Activated CD4-positive, alpha-beta T cell treated with anti-CD3 and anti-CD28 coated beads for 48 hours (primary cell): Measurements from ENCODE around the gene USP40.

Source experiments
- DNase-seq: peaks from one replicate; pipeline ENCODE4 v3.0.0-alpha.2; 2020

USP40 gene

DNA sequence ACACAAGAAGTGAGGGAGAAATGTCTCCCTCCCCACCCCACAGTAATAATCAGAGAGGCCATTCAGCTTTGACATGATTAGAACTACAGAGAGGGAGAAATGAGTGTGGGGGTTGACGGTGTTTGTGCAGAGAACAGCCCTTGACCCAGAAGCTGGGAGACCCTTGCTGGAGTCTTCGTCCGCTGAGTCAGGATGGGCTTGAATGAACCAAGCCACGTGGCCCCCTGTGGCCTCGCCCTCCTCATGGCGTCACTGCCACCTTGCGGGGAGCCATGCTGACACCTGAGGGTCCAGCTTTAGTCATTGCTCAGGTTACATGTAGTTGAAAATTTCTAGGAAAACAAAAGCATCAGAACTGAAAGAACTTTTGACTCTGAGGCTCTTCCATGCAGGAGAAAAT, 111.1 kb downstream of the USP40 start:
- DNase-seq: no peak

DNA sequence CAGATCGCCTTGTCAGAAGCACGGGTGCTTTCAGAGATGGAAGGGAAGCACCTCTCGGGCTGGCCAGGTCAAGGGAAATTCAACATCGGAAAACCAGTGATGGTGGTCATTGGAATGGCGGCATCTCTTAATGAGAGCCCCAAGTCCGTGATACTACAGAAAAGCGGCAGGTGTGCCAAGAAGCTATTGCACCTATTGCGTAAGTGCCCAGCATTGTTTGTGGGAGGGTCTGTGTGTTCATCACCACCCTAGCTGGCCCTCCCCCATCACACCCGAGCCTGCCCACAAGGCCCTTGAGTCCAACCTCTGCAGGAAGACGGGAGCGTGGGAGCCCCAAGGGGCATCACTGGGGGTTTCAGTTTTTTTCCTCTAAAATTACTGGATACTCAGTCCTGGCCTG, 111.6 kb downstream of the USP40 start:
- no peak for DNase-seq

DNA sequence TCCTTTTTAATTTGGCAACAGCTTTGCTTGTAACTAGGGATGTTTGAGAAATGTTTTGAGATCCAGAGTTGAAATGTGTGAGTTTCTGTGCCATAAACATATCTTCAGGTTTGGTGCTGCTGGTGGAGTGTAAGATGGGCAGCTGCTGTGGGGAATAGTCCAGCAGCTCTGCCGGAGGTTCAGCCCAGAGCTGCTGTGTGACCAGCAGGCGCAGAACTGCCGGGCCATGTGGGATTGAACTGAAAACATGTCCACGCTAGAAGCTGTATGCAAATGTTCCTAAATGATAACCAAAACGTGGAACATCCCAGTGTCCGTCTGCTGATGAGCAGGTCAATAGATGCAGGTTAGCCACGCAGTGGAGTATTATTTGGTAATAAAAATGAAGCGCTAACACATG, 112.7 kb downstream of the USP40 start:
- DNase-seq: no peak

DNA sequence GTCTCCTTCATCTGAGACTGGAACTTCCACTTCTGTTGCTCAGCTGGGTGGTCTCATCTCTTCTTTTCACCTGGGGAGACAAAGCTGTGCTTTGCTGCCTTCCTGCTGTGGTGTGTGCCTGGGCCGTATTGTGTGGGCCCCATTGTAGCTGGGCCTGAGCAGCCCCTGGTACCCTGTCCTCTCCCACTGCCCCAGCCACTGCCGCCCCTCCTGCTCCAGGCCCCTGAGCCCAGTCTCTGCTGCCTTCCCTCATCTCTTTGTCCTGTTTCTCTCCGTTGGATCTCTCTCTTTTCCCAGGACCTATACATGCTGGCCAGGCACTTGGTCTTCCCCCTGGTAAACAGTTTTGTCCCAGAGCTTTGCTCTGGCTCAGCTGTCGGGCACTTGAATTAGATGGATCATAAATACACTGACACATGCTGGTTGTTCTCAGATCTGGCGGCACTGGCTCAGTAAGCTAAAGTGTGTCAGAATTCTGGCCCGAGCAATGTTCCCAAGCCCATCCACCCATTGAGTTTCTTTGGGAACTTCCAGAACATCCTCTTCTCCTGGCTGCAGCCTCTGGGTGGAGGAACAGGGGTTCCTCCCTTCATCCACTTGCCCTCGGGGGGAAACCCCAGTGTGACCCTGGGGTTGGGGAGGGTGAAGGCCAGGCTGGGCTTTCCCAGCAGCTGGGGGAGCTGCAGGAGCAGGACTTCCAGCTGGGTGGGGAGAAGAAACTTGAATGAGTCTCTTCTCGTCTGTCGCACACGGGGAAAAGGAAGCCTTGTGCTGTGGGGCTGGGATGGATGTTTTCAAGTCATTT, 113.3 kb downstream of the USP40 start:
- DNase-seq: no peak

DNA sequence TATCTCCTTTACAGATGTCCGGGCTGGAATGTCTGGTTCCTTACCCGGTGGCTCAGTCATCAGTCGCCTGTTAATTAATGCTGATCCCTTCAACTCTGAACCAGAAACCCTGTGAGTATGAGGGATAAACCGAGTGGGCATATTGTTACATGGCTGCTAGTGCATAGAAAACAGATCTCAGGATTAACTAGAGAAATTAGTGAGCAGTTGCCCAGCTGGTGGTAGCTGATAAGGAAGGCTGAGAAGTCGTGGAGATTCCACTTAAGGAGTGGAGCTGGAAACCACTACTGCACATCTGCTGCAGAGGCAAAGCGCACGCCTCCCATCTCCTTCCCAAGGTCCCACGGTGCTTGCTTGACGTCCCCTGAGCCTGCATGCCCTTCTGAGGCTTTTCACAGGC, 114.6 kb downstream of the USP40 start:
- no peak for DNase-seq

DNA sequence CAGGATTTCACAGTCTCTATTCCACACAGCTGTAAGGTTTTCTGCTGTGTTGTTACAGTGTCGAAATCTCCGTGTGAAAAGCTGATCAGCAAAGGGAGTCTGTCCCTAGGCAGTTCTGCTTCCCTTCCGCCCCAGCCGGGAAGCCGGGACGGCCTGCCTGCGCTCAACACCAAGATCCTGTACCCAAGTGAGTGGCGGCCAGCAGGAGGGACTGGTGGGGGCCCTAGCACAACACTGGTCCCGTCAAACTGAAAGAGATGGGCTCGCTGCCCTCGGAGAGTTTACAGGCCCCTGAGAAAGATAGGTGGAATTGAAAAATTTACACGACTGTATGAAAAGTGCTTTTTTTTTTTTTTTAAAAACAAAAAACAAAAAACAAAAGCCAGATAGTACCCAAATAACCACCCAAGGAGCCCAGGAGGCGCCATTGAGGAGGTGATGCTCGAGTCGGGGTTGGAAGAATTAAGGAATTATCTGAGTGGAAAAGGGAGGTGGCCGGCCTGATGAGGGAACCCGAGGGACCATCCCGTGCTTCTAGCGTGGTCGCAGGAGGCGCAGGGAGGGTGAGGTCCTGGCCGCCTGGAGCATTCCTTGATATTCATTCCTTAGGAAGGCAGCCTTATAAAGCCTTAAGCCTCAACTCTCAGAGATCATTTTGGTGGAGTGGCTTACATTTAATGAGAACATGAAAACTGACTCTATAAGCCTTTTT, 115.6 kb downstream of the USP40 start:
- no peak for DNase-seq

DNA sequence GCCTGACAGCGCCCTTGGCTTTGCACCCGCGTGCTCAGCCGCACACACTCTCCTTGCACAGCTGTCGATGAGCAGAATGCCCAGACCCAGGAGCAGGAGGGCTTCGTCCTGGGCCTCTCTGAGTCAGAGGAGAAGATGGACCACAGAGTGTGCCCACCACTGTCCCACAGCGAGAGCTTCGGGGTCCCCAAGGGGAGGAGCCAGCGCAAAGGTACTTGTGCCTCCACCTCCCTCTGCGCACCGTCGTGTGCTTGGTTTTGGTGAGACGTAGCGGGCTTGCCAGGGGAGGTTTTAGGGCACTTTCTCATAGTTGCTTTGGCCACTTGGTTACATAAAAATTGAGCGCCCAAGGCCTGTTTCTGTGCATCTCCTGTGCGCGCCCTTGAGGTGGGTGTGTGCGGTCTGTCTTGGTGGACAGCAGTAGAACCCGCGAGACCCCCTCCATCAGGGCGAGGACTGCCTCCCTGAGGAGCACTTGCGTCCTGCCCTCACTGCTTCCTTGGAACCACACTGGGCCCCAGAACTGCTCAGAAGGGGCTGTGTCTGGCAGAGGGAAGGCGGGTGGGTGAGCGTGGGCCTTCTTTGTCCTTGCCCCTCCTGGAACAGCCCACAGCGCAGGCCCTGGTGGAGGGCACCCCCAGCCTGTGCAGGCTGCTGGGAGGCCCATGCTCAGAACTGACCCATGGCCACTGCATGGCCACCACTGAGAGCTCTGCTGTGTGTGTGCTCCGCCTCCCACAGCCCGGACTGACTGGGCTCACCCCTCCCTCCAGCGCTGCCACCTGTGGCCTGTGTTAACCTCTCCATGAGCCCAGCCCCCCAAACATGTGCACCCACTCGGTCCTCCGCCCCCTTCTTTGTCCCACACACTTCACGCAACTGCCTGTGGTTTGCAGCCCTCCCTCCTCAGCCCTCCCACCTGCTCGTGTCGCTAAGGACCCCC, 116.4 kb downstream of the USP40 start:
- no peak for DNase-seq

DNA sequence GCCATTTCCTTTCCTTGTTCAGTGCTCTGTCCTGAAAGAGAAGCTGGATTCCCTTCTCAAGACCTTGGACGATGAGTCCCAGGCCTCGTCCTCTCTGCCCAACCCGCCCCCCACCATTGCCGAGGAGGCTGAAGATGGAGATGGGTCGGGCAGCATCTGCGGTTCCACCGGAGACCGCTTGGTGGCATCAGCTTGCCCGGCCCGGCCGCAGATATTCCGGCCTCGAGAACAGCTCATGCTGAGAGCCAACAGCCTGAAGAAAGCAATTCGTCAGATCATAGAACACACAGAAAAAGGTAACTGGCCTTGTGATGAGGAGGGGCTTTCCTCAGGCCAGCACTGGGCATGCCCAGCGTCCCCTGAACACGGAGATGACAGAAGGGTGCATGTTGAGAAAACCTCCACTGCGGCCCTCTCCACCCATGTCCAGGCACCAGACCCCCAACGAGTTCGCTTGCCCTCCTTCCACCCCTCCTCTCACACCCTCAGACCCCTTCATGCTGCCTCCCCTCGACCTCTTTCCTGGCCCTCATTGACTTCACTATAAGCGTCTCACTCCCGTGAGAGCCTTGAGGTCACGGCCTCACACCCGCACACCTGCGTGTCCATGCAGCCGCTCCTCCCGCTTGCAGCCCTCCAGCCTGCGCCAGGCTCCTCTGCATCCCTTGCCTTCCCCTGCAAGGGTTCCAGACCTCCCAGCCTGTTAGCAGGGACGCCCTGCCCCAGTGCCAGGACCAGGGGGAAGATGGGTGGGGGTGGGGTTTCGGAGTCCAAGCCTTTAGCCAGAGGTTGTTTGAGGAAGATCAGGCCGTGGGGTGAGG, 117.3 kb downstream of the USP40 start:
- DNase-seq: no peak

DNA sequence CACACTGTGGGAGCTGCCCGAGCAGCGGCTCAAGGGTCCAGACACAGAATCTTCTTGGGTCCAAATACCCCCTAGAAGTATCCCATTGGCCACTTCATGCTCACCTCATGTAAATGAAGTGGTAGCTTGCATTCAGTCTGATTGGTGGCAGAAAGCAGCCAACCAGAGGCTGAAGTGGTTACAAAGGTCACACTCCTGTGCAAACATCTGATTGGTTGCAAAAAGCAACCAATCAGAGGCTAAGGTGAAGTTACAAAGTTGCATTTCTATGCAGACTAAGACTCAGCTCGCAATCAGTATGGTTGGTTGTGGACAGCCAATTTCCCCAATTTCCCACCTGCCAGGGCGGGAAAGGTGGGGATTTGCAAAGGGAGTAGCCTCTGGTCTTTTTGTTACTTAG, 118.0 kb downstream of the USP40 start:
- DNase-seq: no peak

DNA sequence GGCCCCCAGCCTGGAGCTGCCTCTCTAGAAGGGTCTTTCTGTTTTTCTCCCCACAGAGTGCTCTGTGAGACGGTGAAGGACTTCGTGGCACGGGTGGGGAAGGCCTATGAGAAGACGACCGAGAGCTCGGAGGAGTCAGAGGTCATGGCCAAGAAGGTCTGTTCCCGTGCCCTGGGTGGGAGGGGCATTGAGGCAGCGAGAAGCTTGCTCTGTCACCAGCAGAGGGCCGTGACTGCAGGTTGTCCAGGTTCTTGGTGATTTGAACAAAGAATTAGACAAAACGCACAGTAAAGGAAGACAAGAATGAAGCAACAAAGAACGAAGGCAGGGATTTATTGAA, 118.4 kb downstream of the USP40 start:
- peak; percentile 25 for DNase-seq

DNA sequence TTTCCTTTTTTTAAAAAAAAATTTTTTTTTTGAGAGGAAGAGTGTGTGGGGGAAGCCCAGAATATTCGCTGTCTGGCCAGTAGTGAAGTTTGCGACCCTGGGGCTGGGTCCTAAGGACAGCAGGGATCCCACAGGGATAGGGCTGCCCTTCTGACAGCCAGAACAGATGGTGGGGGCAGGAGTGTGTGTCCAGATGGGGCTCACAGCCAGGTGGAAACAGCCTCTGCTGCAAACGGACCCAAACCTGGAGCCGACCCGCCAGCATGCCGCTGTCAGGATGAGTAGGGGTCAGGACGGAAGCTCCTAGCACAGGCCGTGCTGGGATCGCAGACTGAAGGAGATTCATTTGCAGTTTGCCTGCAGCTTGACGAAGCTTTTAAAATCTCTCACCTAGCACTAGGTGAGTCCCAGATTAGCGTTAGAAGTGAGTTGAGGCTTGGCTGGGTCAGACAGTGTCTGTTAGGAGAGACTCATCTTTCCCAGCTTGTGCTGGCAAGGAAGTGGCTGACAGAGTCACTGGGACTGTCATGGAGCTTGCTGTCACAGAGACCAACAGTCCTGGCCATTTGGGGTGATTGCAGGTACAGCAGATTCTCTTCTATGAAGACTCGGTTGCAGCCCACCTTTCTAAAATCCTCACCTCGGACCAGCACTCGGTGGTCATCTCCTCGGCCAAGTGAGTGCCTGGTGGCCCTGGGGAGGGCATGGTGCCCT, 118.9 kb downstream of the USP40 start:
- no peak for DNase-seq

DNA sequence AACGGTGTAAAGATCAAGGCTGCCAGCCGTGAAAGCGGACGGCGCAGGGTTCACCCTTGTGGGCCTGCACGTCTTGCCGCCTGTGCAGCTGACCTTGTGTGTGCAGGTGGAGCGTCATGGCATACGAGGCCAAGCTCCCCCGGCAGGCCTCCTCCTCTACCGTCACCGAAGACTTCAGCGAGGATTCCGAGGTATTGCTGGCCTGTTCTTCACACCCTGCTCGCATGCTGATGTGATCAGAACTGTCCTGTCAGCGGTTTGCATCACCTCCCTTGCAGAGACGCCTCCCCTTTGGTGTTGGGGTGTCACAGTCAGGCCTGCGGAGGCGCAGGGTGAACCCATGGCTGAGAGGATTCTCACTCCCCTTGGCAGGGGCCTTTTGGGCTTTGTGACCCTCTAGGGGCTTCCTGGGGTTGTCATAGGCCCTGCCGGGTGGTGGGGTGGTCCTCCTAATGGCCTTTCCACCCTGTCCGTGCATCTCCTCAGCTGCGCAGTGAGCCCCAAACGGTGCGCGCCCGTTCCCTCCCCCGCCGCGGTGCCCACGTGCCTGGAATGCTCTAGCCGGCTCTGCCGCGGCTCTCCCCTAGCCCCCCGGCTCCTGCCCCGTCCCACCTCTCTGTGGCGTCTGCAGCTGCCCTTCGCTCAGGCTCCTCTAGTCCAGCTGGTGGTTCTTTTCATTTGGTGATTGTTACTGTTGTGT, 119.8 kb downstream of the USP40 start:
- DNase-seq: no peak

DNA sequence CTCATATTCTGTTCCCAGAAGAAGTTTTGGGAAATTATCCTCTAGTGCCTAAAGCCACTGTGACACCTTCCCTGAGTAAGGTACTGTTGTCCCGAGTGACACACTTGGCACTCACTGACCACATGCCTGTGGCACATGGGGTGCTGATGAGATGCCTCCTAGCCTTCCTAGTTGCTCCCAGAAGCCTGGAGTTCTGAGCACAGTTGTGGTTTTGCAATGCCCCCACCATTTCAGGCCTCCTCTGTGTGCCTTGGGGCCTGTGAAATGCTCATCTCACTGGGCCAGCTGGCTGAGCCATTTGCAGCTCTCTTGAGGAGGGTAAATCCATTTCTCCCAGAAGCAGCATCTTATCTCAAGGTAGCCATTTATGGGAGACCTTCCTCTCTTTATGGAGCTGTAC, 120.5 kb downstream of the USP40 start:
- DNase-seq: no peak

DNA sequence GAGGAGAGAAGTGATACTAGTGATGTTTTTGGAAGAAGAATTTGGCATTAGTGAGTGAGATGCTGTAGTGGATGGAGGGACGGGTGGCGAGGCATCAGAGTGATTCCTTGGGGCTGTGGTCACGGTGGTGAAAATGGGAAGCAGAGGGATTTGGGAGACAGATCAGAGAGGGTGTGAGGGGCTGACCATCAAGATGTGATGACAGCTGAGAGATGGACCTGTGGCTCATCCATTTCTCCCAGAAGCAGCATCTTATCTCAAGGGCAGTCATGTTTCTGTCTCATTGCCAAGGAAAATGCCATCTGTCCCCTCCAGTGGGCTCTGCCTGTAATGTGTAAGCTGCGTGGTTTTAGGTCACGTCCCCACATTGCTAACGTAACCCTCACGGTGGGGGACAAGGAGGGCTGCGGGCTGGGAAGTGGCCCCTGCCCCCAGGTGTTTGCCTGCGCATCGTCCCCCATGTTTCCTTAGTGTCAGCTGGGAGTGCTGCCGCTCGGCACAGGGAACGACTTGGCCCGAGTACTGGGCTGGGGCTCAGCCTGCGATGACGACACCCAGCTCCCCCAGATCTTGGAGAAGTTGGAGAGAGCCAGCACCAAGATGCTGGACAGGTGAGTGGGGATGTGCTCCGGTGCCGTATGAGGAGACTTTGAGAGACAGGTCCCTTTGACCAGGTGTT, 121.3 kb downstream of the USP40 start:
- no peak for DNase-seq

DNA sequence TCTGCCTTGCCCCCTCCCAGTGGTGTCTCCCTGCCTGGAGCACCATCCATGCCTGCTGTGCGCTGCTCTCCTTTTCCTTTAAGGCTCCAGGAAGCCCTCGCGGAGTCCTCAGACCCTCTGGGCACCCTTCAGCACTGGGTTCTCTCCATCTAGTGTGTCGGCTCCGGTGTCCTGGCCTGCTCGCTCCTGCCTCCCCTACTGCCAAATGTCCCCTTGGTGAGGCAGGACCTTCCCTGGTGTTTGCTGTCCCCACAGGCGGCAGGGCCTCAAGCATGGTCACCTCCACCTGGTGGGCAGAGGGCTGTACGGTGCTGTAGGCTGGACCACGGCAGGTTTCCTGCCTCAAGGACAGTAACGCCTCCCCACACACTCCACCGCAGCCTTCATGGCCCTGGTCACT, 122.1 kb downstream of the USP40 start:
- no peak for DNase-seq

DNA sequence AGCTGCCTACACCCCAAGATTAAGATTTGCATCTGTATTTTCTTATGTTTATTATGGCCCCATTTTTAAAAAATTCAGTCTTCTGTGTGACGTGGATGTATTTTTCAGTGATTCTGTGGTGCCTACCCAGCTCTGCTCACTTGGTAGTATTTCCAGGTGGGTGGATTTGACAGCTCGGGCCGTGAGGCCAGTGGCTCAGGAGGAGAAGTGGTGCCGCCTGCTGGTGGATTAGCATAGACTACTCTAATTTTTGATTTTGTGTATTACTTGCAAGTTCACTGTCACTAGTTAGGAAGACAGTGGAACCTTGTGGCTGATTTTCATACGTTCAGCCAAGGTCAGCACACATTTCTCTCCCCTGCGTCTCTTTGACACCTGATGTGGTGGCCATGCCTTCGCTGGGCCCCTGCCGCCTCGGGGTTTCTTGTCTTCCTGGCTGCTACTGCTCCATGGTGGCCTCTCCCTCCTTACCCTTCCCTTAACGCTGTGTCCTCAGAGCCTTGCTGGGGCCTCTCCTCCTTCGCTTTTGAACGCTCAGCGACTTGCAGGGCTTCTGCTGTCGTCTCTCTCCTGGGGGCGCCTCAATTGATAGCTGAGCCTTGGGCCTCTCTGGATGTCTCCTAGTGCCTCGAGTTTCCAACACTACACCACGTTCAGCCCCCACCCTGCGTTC, 122.9 kb downstream of the USP40 start:
- peak; percentile 89 for DNase-seq

DNA sequence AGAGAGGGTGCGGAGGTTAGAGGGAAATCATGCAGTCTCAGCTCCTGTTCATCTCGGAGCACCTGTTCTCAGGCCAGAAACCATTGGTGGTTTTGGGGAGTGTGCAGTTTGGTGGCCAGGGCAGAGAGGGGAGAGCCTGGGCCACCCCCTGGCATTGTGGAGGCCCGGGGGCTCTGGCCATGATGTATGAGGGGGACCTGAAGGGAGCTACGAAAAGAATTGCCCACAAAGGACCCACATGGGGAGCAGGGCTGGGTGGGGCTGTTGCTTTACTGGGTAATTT, 124.6 kb downstream of the USP40 start:
- DNase-seq: no peak

DNA sequence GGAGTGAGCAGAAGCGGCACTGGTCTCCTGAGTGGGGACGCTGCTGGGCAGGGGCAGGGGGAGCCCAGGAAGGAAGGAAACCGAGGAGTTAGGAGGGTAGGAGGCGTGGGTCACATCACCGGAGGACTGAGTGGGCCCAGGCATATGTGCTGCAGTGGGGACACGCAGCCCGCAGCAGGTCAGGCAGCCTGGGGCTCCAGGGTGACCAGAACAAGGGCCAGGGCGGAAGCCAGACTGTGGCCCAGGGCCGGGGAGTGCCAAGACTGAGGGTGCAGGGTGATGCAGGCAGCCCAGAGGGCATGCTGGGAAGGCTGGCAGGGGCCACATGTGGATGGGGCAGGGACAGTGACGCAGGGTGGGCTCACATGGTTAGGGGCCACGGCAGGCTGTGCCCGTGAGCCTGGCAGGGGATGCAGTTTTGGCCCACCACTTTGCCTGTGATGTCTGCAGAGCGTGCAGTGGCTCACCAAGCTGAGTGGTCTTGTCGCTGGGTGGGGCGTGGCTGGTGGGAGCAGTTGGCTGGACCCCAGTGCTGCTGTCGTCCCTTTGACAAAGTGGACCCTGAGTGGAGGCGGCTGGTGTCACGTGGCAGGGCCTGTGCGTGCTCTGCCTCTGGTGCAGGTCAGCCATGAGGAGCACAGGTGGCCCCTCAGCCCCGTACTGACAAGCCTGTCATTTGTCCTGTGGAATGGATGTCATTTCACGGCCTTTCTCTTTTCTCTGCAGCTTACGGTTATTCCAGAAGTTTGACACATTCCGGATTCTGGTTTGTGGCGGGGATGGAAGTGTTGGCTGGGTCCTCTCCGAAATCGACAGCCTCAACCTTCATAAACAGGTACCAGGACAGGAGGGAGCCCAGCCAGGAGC, 125.2 kb downstream of the USP40 start:
- DNase-seq: no peak

DNA sequence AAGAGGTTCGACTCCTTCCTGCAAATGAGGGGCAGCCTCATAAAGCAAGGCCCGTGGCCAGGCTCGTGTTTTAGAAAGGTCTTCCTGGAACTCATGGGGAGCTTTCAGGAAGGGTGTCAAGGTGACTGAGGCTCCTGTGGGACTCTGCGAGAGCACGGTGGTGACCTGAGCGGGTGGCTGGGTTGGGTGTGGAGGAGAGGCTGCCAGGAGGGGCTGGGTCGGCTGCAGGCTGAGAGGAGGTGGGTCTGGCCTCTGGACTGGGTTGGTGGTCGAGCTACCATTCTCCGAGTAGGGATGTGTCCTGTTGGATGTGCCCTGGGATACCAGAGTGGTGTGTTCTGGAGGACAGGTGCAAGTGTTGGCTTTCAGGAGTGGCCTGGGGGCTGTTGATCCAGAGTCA, 125.9 kb downstream of the USP40 start:
- DNase-seq: no peak
